NCI-H82 treated with DMSO at 0.1 percent for 48 hours (cell line): ENCODE data around the gene ZNF324B.
"Not testable (repeated sequence)": the region's sequence is repeated elsewhere in the genome, so short reads cannot be mapped to it uniquely, and the experiment has no call there.

Experiments used
- DNase-seq: peaks from one replicate; lab custom pipeline; 2025; ENCODE audit not compliant: unreplicated experiment; lab: John Stamatoyannopoulos, UW

ZNF324B gene

DNA sequence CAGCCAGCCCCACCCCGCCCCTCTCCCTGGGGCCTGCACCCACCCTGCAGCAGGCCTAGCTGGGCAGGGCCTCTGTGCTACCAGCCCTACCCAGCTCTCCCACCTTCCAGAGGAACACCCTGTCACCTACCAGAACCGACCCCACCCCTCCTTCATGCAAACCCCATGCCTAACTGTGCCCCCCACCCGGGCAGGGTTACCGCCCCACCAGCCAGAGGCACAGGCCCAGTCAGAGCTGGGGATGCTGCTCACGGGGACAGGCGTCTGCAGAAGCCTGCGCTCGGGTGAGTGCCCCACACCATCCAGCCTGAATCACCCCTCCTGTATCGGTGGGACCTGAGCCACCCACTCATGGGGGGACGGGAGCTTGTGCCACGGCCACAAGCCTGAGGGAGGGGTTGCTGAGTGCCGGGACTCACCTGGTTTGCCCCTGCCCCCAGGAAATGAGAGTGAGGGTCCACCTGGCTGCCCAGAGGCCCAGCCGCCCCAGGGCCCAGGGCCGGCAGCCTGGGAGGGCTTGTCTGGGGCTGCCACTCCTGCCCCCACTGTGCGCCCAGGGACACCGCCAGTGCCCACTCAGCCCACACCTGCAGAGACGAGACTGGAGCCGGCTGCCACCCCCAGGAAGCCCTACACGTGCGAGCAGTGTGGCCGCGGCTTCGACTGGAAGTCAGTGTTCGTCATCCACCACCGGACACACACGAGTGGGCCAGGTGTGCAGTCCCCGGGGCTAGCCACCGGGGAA, 28.5 kb downstream of the ZNF324B start:
- DNase-seq = no peak

DNA sequence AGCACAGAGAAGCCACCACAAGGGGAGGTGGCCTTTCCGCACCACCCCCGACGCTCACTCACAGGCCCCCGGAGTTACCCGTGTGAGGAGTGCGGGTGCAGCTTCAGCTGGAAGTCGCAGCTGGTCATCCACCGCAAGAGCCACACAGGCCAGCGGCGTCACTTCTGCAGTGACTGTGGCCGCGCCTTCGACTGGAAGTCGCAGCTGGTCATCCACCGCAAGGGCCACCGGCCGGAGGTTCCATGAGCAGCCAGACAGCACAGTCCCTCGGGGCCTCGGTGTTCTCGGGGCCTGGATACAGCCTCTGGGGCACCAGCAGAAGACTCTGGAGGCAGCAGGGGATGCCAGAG, 29.0 kb downstream of the ZNF324B start:
- DNase-seq = no peak

DNA sequence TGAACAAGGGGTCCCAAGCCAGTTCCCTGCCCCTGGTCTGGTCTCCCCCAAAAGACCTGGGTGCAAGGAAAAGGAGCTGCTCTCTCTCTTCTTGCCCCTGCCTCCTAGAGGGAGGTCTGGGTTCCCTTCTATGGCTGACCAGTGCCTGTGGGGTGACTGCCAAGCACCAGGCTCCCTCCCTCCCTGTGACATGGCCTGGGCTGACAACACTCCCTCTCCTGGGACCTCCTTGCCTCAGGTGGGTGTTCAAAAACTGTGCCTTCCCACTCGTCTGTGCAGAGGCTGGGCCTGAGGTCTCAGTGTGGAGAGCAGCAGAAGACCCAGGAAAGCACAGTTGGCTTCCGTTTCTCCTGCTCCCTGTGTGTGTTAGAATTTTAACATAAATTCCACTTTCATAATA, 29.4 kb downstream of the ZNF324B start:
- DNase-seq = no peak

DNA sequence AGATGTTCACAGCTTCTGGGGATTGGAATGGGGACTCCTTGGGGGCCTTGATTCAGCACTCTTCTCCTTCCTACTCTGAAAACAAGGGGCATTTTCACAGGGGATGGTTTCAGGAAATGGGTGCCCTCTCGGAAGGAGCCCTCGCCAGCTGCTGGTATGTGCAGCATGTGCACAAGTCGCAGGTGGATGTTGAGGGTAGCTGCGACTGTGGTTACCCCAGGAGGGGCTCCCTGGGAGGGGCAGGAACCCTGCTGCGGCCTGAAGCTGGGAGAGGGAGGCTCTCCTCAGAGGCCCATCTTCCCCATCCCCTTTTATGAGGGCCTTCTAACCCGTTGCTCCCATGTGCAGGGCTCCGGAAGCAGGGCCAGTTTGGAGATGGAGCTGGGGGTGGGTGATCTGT, 30.9 kb downstream of the ZNF324B start:
- DNase-seq = no peak

DNA sequence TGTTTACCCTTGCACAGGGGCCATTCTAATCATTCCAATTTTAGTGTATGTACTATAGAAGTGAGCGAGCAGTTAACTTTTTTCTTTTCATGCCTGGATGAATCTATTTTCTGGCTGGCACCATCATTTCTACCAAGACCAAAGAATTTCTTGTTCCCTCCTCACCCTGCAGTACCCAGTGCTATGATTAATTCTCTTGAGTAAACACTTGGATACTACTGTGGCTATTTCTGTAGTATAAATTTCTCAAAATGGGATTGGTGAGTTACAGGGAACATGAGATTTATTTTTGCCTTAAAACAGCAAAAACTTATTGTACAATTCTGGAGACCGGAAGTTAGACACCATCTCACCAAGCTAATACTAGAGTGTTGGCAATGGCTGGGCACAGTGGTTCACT, 32.4 kb downstream of the ZNF324B start:
- no peak for DNase-seq

DNA sequence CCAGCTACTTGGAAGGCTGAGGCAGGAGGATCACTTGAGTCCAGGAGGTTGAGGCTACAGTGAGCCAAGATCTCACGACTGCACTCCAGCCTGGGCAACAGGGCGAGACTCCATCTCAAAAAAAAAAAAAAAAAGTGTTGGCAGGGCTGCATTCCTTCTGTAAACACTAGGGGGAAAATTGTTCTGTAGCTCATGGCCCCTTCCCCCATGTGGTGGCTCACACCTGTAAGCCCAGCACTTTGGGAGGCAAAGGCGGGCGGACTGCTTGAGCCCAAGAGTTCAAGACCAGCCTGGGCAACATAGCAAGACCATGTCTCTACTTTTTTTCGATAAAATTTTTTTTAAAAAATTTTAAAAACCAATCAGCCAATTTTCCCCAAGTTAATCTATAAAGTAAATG, 32.9 kb downstream of the ZNF324B start:
- not testable (repeated sequence) for DNase-seq

DNA sequence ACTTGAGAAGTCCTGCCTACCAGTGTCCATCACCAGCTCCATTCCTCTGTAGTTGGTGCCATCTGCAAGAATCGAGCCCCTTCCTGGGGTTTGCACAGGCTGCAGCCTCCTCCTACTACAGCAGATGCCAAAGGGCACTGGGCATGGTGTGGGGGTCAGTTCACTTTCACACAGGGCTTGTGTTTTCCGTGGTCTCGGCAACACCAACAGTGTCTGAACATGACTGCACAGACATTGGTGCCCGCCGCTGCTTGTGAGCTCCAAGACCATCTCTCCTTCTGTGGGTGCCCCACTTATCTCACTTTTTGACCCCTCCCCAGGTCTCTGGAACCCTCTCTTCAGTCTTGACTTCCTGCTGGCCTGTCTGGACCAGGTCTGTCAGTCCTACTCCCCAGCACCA, 40.0 kb downstream of the ZNF324B start:
- no peak for DNase-seq

DNA sequence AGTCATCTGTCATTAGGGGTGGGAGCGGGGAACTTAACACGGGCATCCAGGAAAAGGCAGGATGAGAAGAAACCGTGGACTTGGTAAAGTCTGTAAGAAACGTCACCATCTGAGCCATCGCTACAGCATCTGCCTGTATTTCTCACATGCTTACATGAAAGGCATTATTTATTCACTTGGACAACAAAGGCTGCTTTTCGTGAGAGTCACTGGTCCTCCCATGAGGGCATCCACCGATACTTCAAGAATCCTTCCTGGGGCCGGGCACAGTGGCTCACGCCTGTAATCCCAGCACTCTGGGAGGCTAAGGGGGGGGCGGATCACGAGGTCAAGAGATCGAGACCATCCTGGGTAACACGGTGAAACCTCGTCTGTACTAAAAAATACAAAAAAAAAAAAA, 40.8 kb downstream of the ZNF324B start:
- no peak for DNase-seq

DNA sequence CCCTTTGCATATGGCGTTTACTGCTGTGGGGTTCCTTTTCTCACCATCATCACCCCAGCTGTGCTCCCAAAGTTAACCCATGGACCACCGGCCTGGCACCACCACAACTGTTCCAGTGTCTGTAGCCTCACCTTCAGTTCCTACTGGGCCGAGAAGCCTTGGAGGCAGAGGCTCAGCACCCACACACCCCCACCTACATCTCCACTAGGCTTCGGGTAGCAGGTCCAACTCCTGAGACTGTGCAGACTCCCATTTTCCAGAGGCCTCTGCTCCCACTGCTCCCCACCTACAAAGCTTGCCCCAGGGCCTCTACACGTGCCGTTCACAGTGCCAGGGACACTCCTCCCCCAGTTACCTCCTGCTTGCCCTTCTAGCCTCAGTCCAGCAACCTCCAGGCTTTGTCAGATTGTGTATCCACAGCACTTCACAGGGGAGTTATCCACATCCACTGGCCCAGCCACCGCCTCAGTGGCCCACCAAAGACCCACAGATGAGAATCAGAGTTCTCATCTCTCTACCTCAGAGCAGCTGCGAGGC, 46.3 kb downstream of the ZNF324B start:
- no peak for DNase-seq

DNA sequence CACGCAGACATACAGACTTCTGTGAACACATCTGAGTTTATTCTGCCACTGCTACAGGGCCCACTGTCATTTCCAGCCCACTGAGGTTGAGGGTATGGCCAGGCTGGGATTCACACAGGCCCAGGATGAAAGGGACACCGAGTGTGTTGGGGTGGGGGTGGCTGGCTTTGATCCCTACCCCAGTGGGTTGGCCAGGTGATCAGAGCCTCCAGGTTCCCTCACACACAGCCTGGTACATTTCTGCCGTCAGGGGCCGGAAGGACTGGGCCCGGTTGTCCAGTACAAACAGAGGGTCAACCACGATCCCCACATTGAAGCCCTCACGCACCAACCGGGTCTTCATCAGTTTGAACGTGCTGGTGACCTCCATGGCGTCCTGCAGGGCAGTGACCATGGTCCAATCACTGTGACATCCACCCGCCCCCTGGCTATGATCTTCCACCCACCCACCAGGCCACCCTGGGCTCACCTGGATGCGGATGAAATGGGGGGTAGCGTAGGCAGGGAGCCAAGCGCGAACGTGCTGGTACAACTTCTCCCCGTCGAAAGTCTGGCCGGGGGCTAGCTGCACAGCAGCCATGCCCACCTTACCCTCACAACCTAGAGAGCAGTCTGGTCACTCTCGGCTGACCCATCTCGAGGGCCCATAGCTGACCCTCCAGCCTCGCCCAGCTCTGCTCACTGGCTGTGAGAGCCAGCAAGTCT, 47.0 kb downstream of the ZNF324B start:
- no peak for DNase-seq

DNA sequence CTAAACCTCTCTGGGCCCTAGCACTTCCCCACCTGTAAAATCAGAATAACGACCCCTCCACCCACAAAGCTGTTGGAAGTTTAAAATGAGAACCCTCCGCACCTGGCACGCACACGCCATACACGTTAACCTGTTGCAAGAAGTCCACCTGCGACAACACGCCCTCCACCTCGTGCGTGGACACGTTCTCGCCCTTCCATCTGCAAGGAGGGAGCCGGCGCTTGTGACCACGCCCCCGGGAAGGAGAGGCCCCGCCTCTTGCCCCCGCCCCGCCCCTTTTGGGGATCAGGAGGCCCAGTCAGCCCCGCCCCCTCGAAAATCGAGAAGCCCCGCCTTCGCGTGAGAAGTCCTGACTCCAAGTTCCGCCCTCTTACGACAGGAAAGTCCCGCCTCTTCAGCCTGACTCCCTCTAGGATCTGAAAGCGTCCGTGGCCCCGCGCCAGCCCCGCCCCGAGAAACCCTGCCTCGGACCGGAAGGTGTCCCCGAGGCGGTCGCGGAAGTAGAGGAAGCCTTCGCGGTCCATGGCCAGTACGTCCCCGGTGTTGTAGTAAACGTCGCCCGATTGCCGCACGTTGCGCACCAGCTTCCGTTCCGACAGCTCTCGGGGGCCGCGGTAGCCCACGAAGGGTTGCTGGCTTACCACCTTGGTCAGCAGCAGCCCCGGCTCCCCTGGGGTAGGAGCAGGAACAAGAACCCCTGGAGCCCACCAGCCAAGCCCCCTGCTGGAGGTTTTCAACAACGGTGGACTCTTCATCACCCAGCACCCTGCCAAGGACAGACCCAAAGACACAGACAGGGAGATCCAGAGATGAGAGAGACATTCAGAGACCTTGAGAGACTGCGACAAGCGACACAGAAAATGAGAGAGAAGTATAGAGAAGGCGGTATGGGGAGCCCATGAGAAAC, 47.9 kb downstream of the ZNF324B start:
- peak; percentile 97 for DNase-seq

DNA sequence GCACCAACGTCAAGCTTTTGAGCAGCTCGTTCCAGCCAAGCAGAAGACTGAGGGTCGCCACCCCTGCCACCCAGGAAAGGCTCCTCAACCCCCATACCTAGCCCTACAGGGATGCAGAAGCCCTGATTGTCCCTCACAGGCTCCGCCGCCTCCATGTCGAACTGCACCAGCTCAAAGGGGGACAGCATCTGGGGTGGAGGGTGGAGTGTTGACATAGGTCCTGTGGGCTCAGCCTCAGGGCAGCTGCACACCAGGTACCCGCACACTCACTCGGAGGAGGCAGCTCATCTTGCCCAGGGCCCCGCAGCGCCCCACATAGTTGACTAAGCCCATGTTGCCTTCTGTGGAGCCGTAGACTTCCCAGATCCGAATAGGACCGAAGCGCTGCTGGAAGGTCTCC, 48.8 kb downstream of the ZNF324B start:
- DNase-seq = no peak
